Ovary (tissue), 3 donors: ENCODE data around the gene LMF1.

Source experiments
- POLR2A ChIP-seq: fragments of 450-650 bp; IDR thresholded peaks from one replicate; pipeline ENCODE4 v1.6.1; 2017; ENCODE audit warnings: antibody characterized with exemption, mild to moderate bottlenecking, moderate library complexity
- TF ChIP-seq, protein P1 (sequence below), 3 donors: fragments of 450-650 bp in 2 of 3; fragments of 200-600 bp in 1 of 3; IDR thresholded peaks; one replicate each; pipeline versions ENCODE4 v1.5.1 to v1.8.0; 2016 to 2022; ENCODE audit warnings: antibody characterized with exemption in 3 of 3, mild to moderate bottlenecking in 1 of 3
- donor health status: DM: no; HTN: no; CAD: no.

DNA sequence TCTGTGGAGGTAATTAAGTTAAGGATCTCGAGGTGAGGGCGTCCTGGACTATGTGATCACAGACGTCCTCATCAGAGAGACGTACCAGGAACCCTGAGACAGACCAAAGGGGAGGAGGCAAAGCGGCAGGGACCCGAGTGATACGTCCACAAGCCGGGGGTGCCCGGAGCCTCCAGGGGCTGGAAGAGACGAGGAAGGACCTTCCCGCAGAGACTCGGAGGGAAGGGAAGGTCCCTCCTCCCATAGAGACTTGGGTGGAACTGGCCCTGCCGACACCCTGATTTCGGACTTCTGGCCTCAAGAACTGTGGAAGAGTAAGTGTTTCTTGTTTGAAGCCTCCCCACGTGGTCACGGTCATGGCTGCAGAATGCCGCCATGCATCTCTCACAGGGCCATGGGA, 30.8 kb downstream of the LMF1 start:
- TF ChIP-seq, protein P1, sequence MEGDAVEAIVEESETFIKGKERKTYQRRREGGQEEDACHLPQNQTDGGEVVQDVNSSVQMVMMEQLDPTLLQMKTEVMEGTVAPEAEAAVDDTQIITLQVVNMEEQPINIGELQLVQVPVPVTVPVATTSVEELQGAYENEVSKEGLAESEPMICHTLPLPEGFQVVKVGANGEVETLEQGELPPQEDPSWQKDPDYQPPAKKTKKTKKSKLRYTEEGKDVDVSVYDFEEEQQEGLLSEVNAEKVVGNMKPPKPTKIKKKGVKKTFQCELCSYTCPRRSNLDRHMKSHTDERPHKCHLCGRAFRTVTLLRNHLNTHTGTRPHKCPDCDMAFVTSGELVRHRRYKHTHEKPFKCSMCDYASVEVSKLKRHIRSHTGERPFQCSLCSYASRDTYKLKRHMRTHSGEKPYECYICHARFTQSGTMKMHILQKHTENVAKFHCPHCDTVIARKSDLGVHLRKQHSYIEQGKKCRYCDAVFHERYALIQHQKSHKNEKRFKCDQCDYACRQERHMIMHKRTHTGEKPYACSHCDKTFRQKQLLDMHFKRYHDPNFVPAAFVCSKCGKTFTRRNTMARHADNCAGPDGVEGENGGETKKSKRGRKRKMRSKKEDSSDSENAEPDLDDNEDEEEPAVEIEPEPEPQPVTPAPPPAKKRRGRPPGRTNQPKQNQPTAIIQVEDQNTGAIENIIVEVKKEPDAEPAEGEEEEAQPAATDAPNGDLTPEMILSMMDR (IDR thresholded peaks at IDR 0.05) = no peak
- no peak for TF ChIP-seq POLR2A
